Fibroblast of skin of left quadriceps (primary cell): ENCODE measurements around the gene PI4KA.

ENCODE experiments used
- DNase-seq, 2 experiments: peaks; one replicate each; pipeline ENCODE4 v3.0.0-alpha.2; 2013; ENCODE audit warnings: low read depth in 2 of 2

The PI4KA gene

GRCh38 chr22:20816559-20816958, 42.1 kb downstream of the PI4KA start:
- DNase-seq, result no peak

DNA sequence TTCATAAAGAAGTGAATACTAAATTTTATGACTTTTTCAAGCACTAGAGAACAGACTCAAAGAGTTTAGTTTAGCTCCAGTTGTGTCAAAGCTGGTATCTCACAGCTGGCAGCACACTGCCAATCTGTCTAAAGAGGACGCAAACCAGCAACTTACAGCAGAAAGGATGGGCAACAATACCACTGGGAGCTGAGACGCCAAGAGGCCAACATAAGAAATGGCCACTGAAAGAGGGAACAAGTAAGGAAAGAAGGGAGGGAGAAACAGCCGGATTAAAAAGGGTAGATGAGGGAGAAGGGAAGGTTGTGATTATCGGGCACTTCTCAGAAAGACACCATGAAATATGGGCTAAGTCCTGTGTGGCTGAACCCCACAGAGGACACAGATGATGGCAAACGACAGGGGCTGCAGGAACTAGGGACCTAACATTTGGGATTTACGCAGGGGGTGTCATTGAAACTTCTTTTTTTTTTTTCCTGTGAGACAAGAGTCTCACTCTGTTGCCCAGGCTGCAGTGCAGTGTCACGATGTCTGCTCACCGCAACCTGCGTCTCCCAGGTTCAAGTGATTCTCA, 43.0 kb downstream of the PI4KA start:
- DNase-seq, result no peak

DNA sequence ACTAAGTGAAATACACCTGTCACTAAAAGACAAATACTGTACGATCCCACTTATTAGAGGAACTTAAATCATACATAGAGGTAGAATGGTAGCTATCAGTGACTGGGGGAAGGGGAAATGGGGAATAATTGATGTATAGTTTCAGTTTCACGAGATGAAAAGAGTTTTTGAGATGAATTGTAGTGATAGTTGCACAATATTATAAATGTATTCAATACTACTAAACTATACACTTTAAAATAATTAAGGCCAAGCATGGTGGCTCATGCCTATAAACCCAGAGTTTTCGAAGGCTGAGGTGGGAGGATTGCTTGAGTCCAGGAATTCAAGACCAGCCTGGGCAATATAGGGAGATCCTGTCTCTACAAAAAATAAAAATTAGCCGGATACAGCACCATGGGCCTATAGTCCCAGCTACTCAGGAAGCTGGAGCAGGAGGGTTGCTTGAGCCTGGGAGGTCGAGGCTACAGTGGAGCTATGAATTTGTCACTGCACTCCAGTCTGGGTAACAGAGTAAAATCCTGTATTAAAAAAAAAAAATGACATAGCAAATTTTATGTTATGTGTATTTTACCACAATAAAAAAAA, 44.3 kb downstream of the PI4KA start:
- no peak for DNase-seq

DNA sequence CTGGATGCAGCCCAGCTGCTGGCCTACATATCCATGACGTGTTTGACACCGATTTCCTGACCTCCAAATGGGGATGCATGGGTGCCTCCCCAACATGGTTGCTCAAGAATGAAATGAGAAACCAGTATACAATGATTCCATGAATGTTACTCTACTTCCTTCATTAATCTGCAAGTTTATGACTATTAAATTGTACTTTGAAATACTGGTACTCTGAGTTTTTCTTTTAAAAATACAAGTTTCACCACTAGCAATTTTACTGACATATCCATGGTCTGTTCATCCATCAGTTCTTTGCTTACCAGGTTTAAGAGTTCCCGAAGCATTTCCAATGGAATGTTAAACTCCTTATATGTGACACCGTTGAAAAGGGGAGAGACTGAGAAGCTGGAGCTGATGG, 45.6 kb downstream of the PI4KA start:
- no peak for DNase-seq

DNA sequence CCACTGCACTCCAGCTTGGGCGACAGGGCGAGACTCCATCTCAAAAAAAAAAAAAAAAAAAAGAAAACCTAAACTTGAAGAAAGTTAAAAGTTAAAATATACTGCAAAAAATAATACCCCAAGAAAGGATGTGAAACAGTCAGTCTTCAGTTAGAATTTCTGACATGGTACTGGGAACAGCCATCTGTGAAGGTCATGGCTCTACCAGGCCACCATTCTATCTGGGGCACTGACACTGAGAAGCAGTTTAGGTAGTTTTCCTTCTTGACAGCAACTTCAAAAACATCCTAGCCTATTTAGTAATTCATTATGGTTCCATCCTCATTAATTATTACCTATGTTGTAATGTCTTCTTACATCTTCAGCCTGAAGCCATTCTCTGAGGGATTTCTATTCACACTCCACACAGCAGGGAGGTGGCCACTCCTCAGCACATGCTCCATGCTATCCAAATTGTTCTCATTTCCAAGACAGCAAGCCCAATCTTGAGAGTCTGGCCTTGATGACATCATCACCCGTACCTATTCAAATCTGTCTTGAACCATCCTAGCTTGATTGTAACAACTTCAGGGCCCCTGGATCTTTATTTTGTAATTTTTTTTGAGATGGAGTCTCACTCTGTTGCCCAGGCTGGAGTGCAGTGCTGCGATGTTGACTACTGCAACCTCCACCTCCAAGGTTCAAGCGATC, 46.5 kb downstream of the PI4KA start:
- DNase-seq, result no peak

DNA sequence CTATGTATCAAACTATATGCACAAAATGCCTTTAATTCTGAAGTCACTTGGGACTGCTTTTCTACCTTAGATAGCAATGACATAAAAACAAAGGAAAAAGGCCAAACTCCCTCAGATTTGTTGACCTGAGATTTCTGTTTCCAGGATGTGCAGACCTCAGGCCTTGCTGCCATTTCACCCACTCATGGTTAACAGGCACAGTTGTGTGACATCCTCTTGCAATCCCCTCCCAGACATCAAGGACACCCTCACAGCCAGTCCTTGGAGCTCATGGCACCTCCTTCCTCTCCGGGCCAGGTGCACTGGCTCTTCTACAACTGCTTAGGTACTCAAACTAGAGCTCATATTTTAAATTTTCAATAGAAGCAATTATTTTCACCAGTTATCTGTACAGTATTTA, 47.4 kb downstream of the PI4KA start:
- no peak for DNase-seq

DNA sequence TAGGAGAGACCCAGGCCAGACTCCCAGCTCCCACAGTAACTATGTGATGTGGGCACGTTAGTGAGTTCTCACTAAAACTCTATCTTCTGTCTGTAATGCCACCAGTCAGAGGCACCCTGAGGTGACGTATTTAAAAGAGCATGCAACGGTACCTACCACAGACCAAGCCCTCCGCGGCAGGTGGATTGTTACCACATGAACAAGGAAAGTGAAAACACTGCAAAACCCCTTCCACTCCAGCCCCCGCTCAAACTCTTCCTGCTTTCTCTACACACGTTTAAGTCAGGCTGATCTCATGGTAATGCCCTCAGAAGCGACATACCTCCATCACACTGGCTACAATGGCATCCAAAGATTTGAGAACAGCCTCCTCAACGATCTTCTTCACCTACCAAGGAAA, 48.0 kb downstream of the PI4KA start:
- no peak for DNase-seq

GRCh38 chr22:20809538-20810185, 48.9 kb downstream of the PI4KA start:
- DNase-seq, result no peak

- no peak for DNase-seq
Measured at GRCh38 chr22:20808844-20809243, 49.8 kb downstream of the PI4KA start.

DNA sequence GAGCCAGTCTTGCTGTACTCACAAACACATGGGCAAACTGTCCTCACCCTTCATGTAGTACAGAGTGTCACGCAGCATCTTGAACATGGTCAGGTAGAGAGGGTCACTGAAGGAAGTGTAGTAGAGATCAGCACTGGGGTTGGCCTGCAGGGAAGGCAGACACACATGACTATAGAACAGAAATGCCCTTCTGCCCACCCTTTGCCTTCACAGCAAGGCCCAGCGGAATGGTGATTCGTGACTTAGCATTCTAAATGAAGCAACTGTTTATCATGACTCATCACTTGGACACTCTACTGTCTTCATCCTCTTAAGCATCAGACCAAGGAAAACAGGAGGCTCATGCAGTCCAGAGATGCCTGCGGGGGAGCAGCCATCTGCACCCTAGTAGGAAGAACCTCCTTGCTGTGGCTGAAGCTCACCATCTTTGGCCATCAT, 51.3 kb downstream of the PI4KA start:
- DNase-seq, result peak; percentile 86 to 87

- DNase-seq, result peak in 1 of 2 experiments; percentile 17
Measured at GRCh38 chr22:20805972-20806471, 52.6 kb downstream of the PI4KA start.

GRCh38 chr22:20804650-20805049, 54.0 kb downstream of the PI4KA start:
- DNase-seq, result no peak

DNA sequence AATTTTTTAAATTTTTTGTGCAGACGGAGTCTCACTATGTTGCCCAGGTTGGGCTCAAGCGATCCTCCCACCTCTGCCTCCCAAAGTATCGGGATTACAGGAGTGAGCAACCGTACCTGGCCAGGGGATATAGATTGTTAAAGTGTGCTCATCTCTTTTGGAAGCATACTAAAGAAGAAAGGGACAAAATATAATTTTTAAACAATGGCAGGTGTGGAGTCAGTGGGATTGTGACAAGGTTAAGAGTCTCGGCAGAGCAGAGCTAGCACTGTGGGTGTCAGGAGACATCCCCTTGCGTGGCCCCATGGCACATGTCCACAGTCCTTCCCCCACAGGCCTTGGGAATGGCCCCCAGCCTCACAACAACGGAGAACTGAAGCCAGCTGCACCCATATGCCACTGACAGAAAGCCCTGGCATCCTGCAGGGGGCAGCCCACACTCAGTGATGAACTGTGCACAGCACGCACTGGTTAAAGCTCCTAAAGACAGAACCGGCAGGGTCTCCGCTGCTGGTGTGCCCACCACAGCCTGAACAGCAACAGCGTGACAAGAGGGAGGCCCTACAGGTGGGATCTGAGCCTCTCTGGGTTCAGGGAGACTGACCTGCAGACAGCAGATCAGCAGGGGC, 54.8 kb downstream of the PI4KA start:
- DNase-seq, result no peak

DNA sequence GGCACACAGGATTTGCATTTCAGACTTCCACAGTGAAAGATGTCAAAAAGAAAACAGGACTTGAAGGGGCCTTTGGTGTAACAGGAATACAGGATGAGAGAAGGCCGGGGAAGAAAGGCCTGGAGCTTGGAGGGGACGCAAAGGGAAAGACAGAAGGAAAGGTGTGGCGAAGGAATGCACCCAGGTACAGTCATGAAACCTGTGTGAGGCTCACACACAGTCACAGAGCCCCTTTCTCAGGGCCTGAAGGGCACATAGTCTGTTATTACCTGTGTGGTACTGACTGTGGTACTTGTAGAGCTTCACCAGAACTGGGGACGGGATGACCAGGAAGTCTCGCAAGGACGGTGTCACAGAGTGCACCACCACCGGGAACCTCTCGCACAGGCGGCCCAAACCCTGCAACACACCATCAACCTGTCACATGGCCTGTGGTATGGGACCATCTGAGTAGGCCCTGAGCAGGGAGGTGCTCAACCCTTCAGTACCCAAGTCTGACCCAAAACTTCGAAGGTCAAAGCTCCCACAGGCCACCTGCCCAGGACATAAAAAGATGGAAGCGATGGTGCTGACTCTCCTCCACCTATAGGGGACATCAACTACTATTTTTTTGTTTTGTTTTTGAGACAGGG, 55.6 kb downstream of the PI4KA start:
- DNase-seq, result no peak

- no peak for DNase-seq
Measured at GRCh38 chr22:20802452-20802851, 56.2 kb downstream of the PI4KA start.

DNA sequence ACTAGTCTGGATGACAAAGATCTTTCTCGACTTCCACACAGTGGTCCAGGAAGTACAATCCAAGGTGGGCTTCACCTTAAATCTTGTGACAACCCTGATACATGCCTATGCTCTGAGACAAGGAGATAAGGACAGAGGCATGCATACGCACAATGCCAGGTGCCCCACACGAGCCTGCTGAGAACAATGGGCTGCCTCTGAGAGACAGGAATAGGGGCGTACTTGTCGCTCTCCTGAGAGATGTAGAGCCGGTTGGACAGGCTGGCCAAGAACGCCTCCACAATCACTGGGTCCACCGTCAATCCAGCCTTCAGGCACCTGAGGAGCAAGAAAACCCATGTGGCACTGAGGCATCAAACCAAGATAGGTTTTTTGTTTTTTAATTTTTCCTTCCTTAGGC, 59.2 kb downstream of the PI4KA start:
- no peak for DNase-seq

GRCh38 chr22:20798974-20799373, 59.6 kb downstream of the PI4KA start:
- DNase-seq, result no peak

DNA sequence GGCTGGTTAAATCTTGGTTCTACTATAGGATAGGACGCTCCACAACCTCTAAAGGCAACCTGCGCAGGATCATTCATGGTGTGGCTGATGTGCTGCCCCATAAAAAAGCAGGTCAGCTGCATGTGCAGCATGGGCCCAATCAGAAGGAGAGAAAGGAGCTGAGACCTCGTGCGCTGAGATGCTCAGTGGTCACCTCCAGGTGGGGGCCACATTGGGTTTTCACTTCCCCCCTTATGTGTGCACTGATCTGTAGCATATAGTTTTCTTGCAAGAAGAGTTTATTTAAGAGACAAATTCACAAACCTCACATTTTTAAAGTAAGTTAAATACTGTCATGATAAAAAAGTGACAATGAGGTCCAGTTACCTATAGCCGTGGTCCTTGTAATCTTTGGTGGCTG, 60.4 kb downstream of the PI4KA start:
- no peak for DNase-seq

- DNase-seq, result no peak
Measured at GRCh38 chr22:20796731-20797130, 61.9 kb downstream of the PI4KA start.

GRCh38 chr22:20794650-20795413, 63.8 kb downstream of the PI4KA start:
- DNase-seq, result no peak
